GM18861 (cell line): ENCODE data around the gene TEX36.
"Not testable (repeated sequence)": the region's sequence is repeated elsewhere in the genome, so short reads cannot be mapped to it uniquely, and the experiment has no call there.

Experiments used
- ATAC-seq: cut with Tn5 transposase; IDR thresholded peaks from one replicate; pipeline ENCODE4 v1.9.1; 2021; ENCODE audit not compliant: unreplicated experiment

The TEX36 gene, protein sequence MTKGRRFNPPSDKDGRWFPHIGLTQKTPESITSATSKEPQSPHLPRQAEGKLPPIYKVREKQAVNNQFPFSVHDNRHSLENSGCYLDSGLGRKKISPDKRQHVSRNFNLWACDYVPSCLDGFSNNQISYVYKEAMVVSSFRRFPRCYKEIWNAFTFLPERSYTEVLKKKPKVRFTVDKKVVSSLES

DNA sequence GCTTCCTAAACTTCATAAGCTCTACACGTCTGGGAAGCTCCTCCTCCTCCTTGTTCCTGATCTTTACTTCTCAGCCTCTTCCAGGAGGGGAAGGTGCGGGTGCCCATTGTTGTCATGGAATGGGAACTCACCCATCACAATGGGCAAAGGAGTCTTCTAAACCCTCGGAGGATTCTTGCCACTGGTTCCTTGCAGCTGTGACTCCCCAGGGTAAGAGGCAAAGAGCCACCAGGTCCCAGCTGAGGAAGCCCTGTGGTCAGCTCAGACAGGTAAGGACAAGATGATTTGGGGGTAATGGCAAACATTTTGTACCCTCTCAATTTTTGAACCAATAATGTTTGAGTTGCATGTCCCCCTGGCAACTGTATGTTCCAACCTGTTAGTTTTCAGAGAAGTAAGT, at the start of gene TEX36:
TSS of gene TEX36 (minus strand) at position 101 of the 400 bp plus-strand sequence. CDS start 174 bp downstream, outside the sequence.
- ATAC-seq, result no peak

- ATAC-seq, result no peak
These were observed 44.5 kb upstream of the TEX36 start for GRCh38 chr10:125727436-125727835.

DNA sequence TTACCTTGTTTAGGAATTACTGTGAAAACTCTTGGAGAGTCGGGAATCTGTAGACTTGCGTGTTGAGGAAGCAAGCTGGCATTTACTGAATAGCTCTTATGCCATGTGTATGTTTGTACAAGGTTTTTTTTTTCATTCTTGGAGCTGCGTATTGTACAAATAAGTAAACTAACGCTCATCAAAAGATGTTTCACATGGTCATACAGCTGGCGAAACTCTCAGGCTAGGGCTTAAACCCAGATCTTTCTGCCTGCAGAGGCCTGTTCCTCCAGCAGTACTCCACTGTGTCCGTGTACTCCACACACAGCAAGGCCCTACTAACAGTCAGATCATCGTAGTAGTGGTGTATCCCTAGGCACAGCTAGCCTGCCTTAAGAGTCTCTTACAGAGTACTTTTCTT, 44.0 kb upstream of the TEX36 start:
- ATAC-seq, result no peak

DNA sequence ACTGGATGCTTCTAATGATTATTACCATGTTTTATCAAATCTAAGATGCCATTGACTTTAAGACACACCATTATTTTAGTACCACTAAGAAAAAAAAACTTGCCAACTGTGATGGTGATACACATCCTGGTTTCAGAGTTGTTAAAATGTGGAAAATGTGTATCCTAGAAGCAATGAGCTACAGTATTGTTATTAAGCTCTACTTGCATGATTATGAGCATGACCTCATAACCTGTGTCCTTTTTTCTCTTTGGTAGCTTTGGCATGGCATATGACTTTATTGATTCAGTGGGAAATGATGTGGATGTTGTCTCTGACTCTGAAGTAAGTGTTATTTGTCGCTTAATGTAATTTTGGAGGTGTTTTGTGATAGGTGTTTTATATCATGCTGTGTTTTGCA, 39.8 kb upstream of the TEX36 start:
- no peak for ATAC-seq

GRCh38 chr10:125721035-125721434, 38.1 kb upstream of the TEX36 start:
- peak; percentile 48 for ATAC-seq

- ATAC-seq, result no peak
These were observed 37.0 kb upstream of the TEX36 start for GRCh38 chr10:125720002-125720382.

DNA sequence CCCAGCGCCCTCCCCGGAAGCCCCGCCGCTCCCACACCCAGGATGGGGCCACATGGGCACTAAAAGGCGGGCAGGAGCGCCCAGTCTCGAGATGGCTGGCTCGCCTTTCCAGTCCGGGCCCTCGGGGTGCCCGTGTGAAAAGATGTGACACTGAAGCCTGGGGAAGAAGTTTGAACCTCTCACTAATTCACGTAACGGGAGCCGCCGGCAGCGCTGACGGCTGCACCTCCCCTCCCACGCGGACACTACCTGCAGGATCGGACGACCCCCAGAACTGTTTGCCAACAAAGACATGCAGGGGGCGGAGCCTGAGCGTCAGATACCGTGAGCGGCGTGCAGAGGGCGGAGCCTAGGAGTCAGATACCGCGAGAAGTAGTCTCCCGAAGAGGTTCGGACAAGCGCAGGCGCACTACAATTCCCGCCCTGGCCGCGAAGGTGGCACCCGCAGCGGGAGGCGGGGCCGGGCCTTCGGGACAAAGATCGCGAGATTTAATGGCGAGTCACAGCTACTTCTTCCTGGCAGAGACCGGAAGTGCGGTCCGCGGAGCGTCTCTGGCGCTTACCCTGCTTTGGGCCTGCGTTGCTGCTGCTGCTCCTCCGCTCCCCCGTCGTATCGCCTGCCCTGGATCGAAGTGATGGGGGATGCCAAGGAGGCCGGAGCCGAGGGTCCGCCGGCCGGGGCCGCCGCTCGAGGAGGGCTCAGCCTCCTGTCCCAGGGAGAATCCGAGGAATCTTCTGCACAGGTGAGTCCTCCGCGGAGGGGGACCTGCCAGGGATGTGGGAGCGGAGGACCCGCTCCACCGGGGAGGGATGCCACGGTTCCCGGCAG, 36.4 kb upstream of the TEX36 start, which contains the start of gene EDRF1:
TSS of gene EDRF1 (plus strand) at position 537 of the 829 bp plus-strand sequence. CDS start at position 636, 99 bp downstream.
- ATAC-seq, result peak; percentile 83

- not testable (repeated sequence) for ATAC-seq
These were observed 31.8 kb upstream of the TEX36 start for GRCh38 chr10:125714728-125715127.

GRCh38 chr10:125711110-125711750, 28.3 kb upstream of the TEX36 start:
- no peak for ATAC-seq

DNA sequence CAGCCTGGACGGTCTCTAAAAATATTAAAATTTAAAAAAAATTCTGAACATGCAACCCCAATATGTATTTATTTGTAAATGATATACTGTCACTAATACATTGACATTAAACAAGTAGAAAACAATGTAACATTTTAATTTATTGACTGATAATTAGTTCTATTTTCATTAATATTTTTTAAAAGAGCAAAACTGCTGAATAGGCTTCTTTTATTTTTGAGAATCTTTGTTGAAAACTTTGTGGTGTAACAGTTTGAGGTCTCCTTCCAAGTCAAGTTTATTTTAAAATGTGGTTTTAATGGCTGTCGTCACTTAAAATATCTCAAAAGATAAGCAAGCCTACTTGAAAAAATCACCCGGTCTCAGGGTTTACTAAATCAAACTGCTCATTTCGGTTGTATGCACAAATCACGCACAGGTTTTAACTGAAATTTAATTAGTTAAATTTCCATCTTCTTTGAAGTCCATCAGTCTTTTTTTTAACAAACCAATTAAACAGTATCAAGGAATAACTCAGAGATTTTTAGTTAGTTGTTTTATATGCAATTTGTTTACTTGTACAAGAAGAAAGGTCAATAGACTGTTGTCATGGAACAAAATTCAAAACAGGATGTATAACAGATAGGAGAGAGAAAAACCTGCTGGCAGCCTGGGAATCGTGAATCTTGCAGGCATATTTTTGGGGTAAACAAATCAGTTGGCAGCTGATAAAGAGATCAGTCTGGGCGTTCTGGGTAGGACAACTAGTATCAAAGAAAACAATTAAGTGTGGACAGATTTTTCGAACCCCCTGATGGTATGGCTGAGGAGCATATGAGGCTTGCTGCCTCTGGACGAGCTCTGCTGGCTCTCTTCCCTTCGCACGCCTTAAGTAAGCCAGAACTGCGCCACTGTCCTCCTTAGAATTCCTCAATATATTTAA, 26.9 kb upstream of the TEX36 start:
- no peak for ATAC-seq

DNA sequence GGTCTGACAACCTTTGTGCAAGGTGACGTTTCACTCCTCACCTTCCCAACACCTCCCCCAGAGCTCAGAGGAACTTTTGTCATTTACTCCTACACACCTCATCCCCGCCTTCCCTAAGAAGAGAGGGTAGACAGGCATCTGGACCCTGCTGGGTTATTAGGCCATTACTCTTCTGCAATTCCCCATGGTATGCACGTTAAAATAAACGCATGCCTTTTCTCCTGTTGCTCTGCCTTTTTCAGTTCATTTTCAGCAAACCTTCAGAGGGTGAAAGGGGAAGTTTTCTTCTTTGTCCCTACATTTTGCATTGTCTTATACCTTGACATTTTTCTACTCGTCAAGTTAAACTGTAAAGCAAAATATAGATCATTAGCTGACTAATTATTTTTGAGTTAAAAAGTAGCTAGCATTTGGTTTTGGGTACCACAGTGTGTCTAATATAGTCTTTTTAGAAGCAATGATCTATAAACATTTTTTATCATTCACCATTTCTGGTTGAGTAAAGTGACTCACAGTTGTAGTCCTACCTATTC, 26.1 kb upstream of the TEX36 start:
- ATAC-seq, result peak; percentile 81

GRCh38 chr10:125707541-125708468, 24.8 kb upstream of the TEX36 start:
- peak; percentile 68 for ATAC-seq

DNA sequence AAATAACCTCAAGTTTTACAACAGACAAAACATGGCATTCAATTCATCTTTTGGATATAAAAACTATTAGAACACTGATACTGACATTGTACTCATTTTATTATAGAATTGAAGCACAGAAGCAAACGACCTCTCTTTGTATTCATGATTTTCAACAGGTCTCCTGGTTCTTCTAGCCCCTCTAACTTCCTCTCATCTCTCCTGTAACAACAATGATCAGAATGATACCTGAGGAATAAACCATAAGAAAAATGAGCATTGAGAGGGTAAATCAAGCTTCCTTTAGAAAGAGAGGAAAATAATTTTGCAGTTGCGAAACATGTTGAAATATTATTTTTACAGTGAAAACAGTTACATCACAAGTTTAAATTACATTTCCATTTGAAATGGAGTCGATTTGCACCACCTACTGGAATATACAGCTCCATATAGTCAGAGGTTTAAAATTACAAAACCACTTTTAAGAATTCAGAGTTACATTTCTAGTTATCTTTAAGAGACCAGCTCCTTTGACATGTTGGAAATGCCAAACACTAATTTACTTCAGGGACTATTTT, 17.5 kb upstream of the TEX36 start:
- ATAC-seq, result no peak

DNA sequence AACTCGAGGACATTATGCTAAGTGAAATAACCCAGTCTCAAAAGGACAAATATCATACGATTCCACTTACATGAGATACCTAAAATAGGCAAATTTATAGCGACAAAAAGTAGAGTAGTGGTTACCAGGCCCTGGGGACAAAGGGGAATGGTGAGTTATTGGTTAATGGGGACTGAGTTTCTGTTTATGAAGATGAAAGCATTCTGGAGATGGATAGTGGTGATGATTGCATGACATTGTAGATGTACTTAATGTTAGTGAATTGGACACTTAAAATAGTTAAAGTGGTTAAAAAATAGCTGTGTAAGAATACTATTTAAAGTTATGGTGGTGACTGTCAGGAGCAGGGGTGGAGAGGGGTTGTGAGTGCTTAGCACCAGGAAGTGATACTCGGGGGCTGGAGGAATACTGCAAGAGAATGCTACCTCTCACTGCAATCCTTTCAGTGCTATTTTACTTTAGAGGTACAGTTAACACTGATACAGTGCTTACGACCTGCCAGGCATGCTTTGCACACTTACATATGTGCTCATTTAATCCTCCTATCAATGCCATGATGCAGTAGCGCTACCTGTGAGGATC, 16.7 kb upstream of the TEX36 start:
- ATAC-seq, result peak; percentile 66

- no peak for ATAC-seq
These were observed 15.6 kb upstream of the TEX36 start for GRCh38 chr10:125698481-125698998.

DNA sequence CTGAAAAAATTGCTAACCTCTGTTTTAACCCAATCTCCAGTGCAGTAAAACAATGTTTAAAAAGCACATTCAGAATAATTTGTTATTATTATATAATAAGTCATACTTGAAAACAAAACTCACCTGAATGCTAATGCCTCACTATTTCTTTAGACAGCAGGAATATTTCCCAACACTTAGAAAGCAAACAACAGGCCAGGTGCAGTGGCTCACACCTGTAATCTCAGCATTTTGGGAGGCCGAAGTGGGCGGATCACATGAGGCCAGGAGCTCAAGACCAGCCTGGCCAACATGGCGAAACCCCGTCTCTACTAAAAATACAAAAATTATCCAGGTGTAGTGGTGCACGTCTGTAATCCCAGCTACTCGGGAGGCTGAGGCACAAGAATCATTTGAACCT, 13.9 kb upstream of the TEX36 start:
- ATAC-seq, result not testable (repeated sequence)

- ATAC-seq, result no peak
These were observed 11.9 kb upstream of the TEX36 start for GRCh38 chr10:125694883-125695282.

GRCh38 chr10:125693524-125693847, 10.5 kb upstream of the TEX36 start:
- no peak for ATAC-seq
